Loucy (cell line): ENCODE results near the gene KRT86.

Experiments used
- H2AFZ ChIP-seq: fragments of 200-600 bp; sonication (generic); 2 replicates; pipeline ENCODE4 v1.6.0; 2016; ENCODE audit warnings: antibody characterized with exemption, mild to moderate bottlenecking, low read length, moderate library complexity
- H3F3A ChIP-seq: fragments of 200-600 bp; 2 replicates; pipeline ENCODE4 v1.6.0; 2016; ENCODE audit warnings: antibody characterized with exemption, low read depth, mild to moderate bottlenecking
- H3K27me3 ChIP-seq: fragments of 200-600 bp; sonication (generic); 2 replicates; pipeline ENCODE4 v1.6.1; 2014; ENCODE audit warnings: low read length, mild to moderate bottlenecking; ENCODE audit not compliant: insufficient read depth, poor library complexity, severe bottlenecking
- H3K36me3 ChIP-seq: fragments of 200-600 bp; sonication (generic); 2 replicates; pipeline ENCODE4 v1.6.1; 2016; ENCODE audit warnings: low read length; ENCODE audit not compliant: insufficient read depth
- H3K4me1 ChIP-seq: fragments of 200-600 bp; sonication (generic); 2 replicates; pipeline ENCODE4 v1.5.1; 2014; ENCODE audit warnings: low read length, mild to moderate bottlenecking; ENCODE audit not compliant: insufficient read depth, poor library complexity, severe bottlenecking
- H3K4me2 ChIP-seq: fragments of 200-600 bp; sonication (generic); 2 replicates; pipeline ENCODE4 v1.6.0; 2014; ENCODE audit warnings: antibody characterized with exemption, low read length, low read depth, mild to moderate bottlenecking; ENCODE audit not compliant: poor library complexity, severe bottlenecking
- H3K4me3 ChIP-seq: fragments of 200-600 bp; sonication (generic); 2 replicates; pipeline ENCODE4 v1.5.1; 2014; ENCODE audit warnings: low read length, mild to moderate bottlenecking, mixed read lengths; ENCODE audit not compliant: poor library complexity, severe bottlenecking
- H3K79me2 ChIP-seq: fragments of 200-600 bp; sonication (generic); 2 replicates; pipeline ENCODE4 v1.6.1; 2014; ENCODE audit warnings: low read length; ENCODE audit not compliant: insufficient read depth
- H3K9ac ChIP-seq: fragments of 200-600 bp; sonication (generic); 2 replicates; pipeline ENCODE4 v1.6.0; 2014; ENCODE audit warnings: mild to moderate bottlenecking, low read depth, low read length, moderate library complexity; ENCODE audit not compliant: poor library complexity, severe bottlenecking
- H3K9me2 ChIP-seq: fragments of 200-600 bp; sonication (generic); replicated peaks from 2 replicates; pipeline ENCODE4 v1.6.1; 2016; ENCODE audit warnings: low read depth, low read length, mixed read lengths
- H3K9me3 ChIP-seq: fragments of 200-600 bp; sonication (generic); 2 replicates; pipeline ENCODE4 v1.6.1; 2014; ENCODE audit warnings: mild to moderate bottlenecking, antibody characterized with exemption, low read length, low read depth; ENCODE audit not compliant: insufficient read depth
- H4K20me1 ChIP-seq: fragments of 200-600 bp; sonication (generic); 2 replicates; pipeline ENCODE4 v1.6.0; 2014; ENCODE audit warnings: antibody characterized with exemption, low read length, mild to moderate bottlenecking; ENCODE audit not compliant: insufficient read depth, poor library complexity, severe bottlenecking
- EZH2phosphoT487 ChIP-seq: fragments of 200-600 bp; IDR thresholded peaks from 2 replicates; pipeline ENCODE4 v1.6.1; 2018; ENCODE audit warnings: antibody characterized with exemption, mild to moderate bottlenecking, moderate library complexity, borderline replicate concordance
- TF ChIP-seq, protein P1 (sequence below): fragments of 200-600 bp; sonication (generic); conservative IDR thresholded peaks from 2 replicates; pipeline ENCODE4 v1.5.1; 2014; ENCODE audit warnings: mild to moderate bottlenecking, antibody characterized with exemption, low read length

Gene KRT86

DNA sequence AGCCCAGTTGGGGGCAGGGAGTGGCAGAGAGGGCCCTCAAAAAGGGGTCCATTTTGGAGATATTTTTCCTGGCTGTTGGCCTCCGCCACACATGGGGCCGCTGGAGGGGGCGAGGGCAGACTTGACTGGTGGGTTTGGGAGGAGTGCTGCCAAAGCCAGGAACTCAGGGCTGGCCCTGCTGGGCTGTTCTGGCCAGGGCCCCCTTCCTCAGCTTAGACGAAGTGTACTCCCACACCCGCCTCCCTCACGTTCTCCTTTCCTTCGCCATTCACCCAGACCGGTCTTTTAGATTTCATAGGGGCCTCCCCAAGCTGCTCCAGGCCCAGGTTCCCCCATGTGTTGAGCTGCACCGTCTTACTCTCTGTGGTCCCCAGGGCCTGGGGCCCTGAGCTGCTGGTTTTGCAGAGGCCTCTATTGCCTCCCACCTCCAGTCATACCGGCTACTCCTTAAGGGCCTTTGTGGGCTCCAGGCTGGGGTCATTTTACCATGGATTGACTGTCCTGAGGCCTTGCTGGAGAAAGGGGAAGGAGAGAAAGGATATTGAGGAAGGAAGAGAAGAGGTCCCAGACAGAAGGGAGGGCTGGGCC lies 40.1 kb upstream of the KRT86 start:
- Histone ChIP-seq H3K4me1 (no peaks in the 10 kb centered on the region), H3K9ac (no peak overlapping the region), H3K36me3 (no peaks in the 10 kb centered on the region), H4K20me1 (no peaks in the 10 kb centered on the region), H3K9me3 (no peaks in the 10 kb centered on the region), H3F3A (no peaks in the 10 kb centered on the region), H3K4me2 (no peak overlapping the region), H3K79me2 (no peaks in the 10 kb centered on the region), H2AFZ (no peak overlapping the region), H3K27me3 (no peaks in the 10 kb centered on the region), H3K9me2 (no peaks in the 10 kb centered on the region), H3K4me3 (no peak overlapping the region)
- no peak for TF ChIP-seq EZH2phosphoT487
- TF ChIP-seq, protein P1, sequence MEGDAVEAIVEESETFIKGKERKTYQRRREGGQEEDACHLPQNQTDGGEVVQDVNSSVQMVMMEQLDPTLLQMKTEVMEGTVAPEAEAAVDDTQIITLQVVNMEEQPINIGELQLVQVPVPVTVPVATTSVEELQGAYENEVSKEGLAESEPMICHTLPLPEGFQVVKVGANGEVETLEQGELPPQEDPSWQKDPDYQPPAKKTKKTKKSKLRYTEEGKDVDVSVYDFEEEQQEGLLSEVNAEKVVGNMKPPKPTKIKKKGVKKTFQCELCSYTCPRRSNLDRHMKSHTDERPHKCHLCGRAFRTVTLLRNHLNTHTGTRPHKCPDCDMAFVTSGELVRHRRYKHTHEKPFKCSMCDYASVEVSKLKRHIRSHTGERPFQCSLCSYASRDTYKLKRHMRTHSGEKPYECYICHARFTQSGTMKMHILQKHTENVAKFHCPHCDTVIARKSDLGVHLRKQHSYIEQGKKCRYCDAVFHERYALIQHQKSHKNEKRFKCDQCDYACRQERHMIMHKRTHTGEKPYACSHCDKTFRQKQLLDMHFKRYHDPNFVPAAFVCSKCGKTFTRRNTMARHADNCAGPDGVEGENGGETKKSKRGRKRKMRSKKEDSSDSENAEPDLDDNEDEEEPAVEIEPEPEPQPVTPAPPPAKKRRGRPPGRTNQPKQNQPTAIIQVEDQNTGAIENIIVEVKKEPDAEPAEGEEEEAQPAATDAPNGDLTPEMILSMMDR: no peak

GRCh38 chr12:52235001-52235764 lies 39.3 kb upstream of the KRT86 start:
- H3K4me3 ChIP-seq: no peak overlapping the region
- H3K36me3 ChIP-seq: no peaks in the 10 kb centered on the region
- H3K9me3 ChIP-seq: no peaks in the 10 kb centered on the region
- H3K27me3 ChIP-seq: no peaks in the 10 kb centered on the region
- no peak for TF ChIP-seq EZH2phosphoT487
- TF ChIP-seq, protein P1: no peak
- H3K79me2 ChIP-seq: no peaks in the 10 kb centered on the region
- H3F3A ChIP-seq: no peaks in the 10 kb centered on the region
- no peak overlapping the region for H3K9ac ChIP-seq
- no peaks in the 10 kb centered on the region for H3K9me2 ChIP-seq
- H2AFZ ChIP-seq: no peak overlapping the region
- H3K4me1 ChIP-seq: no peaks in the 10 kb centered on the region
- no peak overlapping the region for H3K4me2 ChIP-seq
- H4K20me1 ChIP-seq: no peaks in the 10 kb centered on the region

DNA sequence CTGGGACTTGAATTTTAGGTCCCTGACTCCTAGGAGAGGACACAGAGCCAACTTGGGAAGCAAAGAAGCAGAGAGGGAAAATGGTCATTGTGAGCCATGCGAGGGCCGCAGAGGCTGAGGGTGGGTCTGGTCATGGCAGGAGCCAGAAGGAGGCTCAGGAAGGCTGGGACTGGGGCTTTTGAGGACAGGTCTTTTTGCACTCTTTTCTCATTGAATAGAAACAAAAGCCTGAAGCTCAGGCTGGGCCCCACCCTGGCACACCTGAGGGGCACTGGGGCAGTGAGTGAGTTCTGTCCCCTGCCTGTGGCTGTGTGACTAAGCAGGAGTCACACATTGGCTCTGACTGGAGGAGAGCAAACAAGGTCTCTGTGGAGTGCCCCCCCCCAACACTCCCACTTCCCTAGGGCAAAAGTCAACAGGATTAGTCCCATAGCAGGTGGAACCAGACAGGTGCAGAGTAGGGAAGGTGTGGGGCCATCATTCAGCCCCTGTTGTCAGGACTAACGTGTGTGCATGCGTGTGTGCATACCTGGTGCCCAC lies 38.6 kb upstream of the KRT86 start:
- Histone ChIP-seq H3F3A (no peaks in the 10 kb centered on the region), H3K4me3 (no peak overlapping the region), H3K79me2 (no peaks in the 10 kb centered on the region), H3K4me2 (no peak overlapping the region), H2AFZ (no peak overlapping the region), H3K9me2 (no peaks in the 10 kb centered on the region), H4K20me1 (no peaks in the 10 kb centered on the region), H3K4me1 (no peaks in the 10 kb centered on the region), H3K9ac (no peak overlapping the region), H3K9me3 (no peaks in the 10 kb centered on the region), H3K36me3 (no peaks in the 10 kb centered on the region), H3K27me3 (no peaks in the 10 kb centered on the region)
- no peak for TF ChIP-seq EZH2phosphoT487
- TF ChIP-seq, protein P1: no peak
